Pons (tissue), 1 donor: Measurements from ENCODE around the gene ZNF273.
"Not testable (repeated sequence)": the region's sequence is repeated elsewhere in the genome, so short reads cannot be mapped to it uniquely, and the experiment has no call there.

Experiments
- DNase-seq: peaks from one replicate; pipeline ENCODE4 v3.0.0-alpha.2; 2016; ENCODE audit warnings: low spot score

Gene ZNF273

GRCh38 chr7:64888901-64889685 is 14.0 kb upstream of the ZNF273 start:
- DNase-seq: no peak

DNA sequence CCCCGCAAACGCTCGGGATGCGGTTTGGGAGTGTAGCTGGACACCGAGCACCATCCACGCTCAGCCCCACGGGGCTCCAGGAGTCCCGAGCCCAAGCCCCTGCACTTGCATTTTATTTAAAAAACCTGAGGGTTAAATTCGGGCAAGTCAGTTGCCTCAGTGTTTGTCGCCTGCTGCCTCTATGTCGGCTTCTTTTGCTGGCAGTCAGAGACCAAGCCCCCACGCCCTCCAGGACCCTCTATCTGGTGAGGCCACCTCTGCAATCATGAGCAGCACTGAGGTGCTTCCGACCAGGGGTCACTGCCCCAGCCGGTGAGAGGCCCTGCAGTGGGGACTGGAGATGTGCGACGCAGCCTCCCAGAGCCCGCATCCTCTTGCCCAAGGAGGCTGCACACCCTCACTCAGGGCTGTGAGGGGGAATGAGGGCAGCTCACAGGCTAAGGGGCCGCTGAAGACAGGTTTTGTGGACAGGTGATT is 13.3 kb upstream of the ZNF273 start:
- no peak for DNase-seq

GRCh38 chr7:64890273-64890672 is 12.8 kb upstream of the ZNF273 start:
- not testable (repeated sequence) for DNase-seq

DNA sequence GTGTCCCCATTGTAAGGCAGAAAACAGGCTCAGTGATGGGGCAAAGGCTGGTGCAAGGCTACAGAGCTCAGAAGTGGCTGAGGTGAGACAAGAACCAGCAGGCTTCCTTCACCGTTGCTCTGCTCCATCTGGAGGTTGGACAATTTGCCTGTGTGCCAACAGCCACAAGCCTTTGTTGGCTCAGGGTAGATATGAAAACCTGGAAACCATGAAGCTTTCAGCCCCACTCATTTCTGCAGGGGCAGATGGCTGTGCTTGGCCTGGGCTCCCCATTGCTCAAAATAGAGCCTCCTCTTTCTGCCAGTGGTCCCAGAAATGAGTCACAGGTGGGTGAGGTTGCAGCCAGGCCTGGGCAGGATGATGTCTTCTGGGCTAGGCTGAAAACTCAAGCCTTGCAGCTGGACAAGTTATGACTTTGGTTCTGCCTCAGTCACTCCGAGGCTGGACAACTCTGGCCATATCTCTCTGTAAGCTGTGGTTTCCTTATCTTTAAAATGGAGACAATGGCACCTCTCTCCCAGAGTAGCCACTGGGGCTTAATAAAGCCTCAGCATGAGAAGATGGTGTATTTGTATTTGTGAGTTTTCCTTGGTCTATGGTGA is 12.2 kb upstream of the ZNF273 start:
- no peak for DNase-seq

GRCh38 chr7:64891363-64892081 is 11.6 kb upstream of the ZNF273 start:
- not testable (repeated sequence) for DNase-seq

GRCh38 chr7:64892116-64892515 is 11.0 kb upstream of the ZNF273 start:
- DNase-seq: no peak

GRCh38 chr7:64892666-64893309 is 10.3 kb upstream of the ZNF273 start:
- DNase-seq: no peak

DNA sequence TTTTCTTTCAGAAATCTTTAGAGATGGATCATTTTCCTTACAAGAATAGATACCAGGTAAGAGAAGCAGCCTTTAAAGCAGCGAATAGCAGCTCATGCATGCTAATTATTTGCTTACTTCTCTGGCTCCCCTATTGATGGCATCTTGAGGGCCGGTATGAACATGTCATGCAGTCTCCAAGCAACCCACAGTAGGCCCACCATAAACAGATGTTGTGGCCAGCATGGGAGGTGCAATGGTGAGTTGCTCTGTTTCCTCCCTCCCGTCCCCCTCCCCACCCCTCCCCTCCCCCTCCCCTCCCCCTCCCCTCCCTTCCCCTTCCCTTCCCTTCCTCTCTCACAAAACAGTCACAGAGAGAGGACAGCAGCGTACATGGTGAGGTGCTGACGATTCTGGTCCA is 9.7 kb upstream of the ZNF273 start:
- no peak for DNase-seq

DNA sequence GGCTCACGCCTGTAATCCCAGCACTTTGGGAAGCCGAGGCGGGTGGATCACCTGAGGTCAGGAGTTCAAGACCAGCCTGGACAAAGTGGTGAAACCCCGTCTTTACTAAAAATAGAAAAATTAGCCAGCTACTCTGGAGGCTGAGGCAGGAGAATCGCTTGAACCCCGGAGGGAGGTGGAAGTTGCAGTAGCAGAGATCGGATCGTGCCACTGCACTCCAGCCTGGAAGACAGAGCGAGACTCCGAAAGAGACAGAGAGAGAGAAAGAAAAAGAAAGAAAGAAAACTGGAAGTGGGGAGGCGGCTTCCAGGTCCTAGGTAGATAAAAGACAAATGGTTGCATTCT is 640 bp upstream of the ZNF273 start:
- DNase-seq: not testable (repeated sequence)

DNA sequence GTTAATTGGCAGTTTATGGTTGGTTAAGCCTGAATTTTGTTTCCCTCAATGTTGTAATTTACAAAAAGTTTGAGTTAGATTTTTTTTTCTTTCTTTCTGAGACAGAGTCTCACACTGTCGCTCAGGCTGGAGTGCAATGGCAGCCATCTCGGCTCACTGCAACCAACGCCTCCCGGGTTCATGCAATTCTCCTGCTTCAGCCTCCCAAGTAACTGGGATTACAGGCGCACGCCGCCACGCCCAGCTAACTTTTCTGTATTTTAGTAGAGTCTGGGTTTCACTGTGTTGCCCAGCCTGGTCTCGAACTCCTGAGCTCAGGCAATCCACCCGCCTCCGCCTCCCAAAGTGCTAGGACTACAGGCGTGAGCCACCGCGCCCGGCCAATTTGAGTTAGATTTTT is 935 bp downstream of the ZNF273 start:
- DNase-seq: no peak

GRCh38 chr7:64905133-64905532 is 2.1 kb downstream of the ZNF273 start:
- no peak for DNase-seq

DNA sequence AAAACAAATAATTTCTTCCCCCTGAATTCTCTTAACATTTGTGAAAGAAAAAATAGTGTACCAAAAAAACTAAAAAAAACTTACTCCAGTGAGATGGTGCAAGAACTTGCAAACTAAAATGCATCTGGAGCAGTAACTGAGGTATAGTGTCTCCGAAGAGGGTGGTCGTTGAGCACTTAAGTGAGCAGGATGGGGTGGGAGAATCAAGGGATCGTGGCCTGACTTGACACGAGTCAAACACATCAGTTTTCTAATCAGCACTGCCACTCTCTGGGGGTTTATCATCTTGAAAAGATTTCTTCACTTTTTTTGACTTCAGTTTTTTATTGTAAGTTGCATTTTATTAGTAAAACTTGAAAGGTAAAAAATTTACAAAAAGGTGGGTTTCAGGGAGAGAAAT is 2.5 kb downstream of the ZNF273 start:
- DNase-seq: no peak

GRCh38 chr7:64907641-64908326 is 4.7 kb downstream of the ZNF273 start:
- DNase-seq: no peak

GRCh38 chr7:64908358-64908757 is 5.3 kb downstream of the ZNF273 start:
- DNase-seq: no peak

DNA sequence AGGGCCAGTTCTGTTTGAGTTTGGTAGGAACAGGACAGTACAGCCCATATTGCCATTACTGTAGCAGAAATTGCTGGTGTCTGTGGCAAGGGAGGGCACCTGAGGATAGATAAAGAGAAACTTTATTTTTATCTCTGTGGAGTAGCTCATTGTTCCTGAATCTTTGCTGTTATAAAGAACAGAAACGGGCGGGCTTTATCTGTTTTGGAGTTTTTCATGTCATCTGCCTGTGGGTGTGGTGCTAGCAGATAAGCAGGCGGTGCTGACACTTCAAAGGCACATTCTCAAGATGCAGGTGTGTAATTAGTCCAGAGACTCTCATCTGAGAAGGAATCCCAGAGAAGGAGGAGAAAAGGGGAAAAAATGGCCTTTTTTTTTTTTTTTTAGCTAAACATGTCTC is 11.5 kb downstream of the ZNF273 start:
- DNase-seq: no peak

DNA sequence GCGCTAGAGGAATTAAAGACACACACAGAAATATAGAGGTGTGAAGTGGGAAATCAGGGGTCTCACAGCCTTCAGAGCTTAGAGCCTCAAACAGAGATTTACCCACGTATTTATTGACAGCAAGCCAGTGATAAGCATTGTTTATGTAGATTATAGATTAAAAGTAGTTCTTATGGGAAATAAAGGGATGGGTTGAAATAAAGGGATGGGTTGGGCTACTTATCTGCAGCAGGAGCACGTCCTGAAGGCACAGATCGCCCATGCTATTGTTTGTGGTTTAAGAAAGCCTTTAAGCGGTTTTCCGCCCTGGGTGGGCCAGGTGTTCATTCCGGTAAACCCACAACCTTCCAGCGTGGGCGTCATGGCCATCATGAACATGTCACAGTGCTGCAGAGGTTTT is 12.2 kb downstream of the ZNF273 start:
- not testable (repeated sequence) for DNase-seq

DNA sequence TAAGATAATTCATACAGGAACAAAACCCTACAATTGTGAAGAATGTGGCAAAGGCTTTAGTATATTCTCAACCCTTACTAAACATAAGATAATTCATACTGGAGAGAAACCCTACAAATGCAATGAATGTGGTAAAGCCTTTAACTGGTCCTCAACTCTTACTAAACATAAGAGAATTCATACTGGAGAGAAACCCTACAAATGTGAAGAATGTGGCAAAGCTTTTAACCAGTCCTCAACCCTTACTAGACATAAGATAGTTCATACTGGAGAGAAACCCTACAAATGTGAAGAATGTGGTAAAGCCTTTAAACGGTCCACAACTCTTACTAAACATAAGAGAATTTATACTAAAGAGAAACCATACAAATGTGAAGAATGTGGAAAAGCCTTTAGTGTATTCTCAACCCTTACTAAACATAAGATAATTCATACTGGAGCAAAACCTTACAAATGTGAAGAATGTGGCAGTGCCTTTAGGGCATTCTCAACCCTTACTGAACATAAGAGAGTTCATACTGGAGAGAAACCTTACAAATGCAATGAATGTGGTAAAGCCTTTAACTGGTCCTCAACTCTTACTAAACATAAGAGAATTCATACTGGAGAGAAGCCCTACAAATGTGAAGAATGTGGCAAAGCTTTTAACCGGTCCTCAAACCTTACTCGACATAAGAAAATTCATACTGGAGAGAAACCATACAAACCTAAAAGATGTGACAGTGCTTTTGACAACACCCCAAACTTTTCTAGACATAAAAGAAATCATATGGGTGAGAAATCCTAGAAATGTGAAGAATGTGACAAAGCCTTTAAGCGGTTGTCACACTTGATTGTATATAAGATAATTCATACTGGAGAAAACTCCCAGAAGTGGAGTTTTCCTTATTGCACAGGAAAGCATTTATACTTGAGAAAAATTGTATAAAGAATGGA is 25.4 kb downstream of the ZNF273 start:
- not testable (repeated sequence) for DNase-seq

DNA sequence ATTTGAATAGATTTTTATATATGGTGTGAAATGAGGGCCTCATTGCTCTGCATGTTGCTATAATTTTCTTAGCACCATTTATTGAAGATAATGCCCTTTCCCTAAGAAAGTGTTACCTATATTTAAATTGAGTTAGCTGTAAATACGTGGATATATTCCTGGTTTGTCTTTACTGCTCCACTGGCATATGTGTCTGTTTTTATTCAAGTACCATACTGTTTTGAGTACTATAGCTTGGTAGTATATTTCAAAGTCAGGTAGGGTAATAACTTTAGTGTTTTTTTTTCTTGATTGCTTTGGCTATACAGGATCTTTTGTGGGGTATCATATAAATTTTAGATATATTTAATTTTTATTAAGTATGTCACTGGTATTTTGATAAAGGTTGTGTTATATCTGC is 31.4 kb downstream of the ZNF273 start:
- no peak for DNase-seq

- no peak for DNase-seq
Measured at GRCh38 chr7:64938540-64938939, 35.5 kb downstream of the ZNF273 start.

GRCh38 chr7:64940021-64940420 is 36.9 kb downstream of the ZNF273 start:
- not testable (repeated sequence) for DNase-seq
